ENCODE results near the gene FSTL4.

GRCh38 chr5:133371371-133372155 lies 240.8 kb downstream of the FSTL4 start:
- no peak for TF ChIP-seq CTCF (optimal IDR thresholded peaks at IDR 0.05 in 1 of 3, IDR thresholded peaks at IDR 0.05 in 1 of 3, conservative IDR thresholded peaks at IDR 0.05 in 1 of 3; ENCODE audit: extremely low read depth in 1 of 3, insufficient read depth in 2 of 3, low read length in 3 of 3)
- TF ChIP-seq EZH2 (IDR thresholded peaks at IDR 0.05; ENCODE audit: low read length) = no peak

Data from keratinocyte (primary cell).